AG10803 (cell line): ENCODE data around the gene CYP26A1.
"Not testable (repeated sequence)": the region's sequence is repeated elsewhere in the genome, so short reads cannot be mapped to it uniquely, and the experiment has no call there.

Experiments
- DNase-seq: peaks from one replicate; pipeline ENCODE4 v3.0.0; 2010; ENCODE audit warnings: low read depth
- H3K4me3 ChIP-seq: 2 replicates; pipeline ENCODE4 v1.5.1; 2011; ENCODE audit warnings: mild to moderate bottlenecking, low read length, control low read depth
- CTCF ChIP-seq: conservative IDR thresholded peaks from 2 replicates; pipeline ENCODE4 v1.5.1; 2011; ENCODE audit warnings: mild to moderate bottlenecking, low read length, control low read depth, inconsistent platforms

The CYP26A1 gene

GRCh38 chr10:93090619-93091018 is 16.9 kb downstream of the CYP26A1 start:
- H3K4me3 ChIP-seq: no peak overlapping the region
- DNase-seq: no peak
- no peak for TF ChIP-seq CTCF

DNA sequence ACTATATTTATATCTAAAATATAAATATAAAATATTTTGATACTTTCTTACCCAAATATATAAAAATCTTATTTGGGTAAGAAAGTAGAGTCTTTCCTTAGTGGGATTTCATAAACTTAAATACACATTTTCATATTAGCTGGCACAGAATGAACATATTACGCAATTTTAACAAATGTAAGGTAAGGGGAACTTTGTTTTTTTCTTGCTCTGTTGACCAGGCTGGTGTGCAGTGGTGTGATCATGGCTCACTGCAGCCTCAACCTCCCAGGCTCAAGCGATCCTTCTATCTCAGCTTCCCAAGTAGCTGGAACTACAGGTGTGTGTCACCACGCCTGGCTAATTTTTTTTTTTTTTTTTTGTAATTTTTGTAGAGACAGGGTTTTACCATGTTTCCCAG is 18.3 kb downstream of the CYP26A1 start:
- H3K4me3 ChIP-seq: no peak overlapping the region
- no peak for TF ChIP-seq CTCF
- DNase-seq: no peak

DNA sequence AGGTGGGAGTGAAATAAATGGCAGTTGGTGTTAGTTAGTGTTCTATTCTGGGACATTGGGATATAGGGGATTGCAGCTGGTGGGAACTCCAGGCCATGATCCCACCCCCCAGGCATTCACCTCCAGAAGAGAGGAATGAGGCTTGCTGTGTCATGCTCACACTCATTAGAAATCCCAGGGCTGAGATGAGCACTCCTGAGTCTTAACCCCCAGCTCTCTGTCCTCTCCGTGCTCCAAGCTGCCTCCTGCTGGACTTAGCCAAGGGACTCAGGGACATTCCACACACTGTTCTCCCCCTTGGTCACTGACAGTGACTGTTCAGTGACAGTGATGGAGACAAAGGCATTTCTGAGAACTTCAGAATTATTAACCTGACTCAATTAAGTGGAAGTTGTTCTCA is 21.5 kb downstream of the CYP26A1 start:
- H3K4me3 ChIP-seq: no peak overlapping the region
- DNase-seq: no peak
- no peak for TF ChIP-seq CTCF

DNA sequence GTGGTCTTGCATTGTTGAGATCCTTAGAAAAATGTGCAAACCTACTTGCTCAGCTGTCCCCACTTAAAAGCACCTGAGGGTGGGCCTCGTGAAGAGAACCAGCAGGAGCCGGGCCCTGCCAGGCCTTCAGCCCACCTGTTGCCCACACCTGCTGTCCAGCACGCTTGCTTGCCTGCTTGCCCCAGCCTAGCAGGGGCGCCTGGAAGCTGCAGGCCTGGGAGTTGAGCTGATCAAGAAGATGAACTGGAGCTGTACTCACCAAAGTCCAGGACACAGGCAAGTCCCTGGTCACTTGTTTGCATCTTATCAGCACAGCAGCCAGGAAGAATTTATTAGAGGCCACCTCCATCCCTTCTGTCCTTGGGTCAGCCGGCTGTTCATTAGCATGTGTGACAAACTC is 23.2 kb downstream of the CYP26A1 start:
- no peak for TF ChIP-seq CTCF
- no peak overlapping the region for H3K4me3 ChIP-seq
- DNase-seq: no peak

DNA sequence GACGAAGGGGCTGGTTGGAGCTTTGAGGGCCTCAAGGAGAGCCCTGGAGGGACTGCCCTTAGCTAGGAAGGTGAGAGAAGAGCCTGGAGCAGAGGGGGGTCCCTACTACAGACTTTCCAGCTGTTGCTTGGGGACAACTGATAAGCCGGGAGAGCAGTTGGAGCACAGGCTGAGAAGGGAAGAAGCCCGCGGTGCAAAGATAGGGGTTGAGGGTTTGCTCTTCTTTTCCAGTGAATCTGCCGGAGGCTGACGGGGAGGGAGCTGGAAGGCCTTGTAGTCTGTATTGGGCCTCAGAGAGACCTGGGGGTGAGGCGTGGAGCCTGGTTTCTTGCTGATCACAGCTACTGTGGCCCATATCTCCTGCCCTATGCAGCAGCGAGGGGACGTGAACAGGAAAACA is 23.7 kb downstream of the CYP26A1 start:
- TF ChIP-seq CTCF: no peak
- no peak overlapping the region for H3K4me3 ChIP-seq
- no peak for DNase-seq

GRCh38 chr10:93098816-93099215 is 25.1 kb downstream of the CYP26A1 start:
- no peak for DNase-seq

DNA sequence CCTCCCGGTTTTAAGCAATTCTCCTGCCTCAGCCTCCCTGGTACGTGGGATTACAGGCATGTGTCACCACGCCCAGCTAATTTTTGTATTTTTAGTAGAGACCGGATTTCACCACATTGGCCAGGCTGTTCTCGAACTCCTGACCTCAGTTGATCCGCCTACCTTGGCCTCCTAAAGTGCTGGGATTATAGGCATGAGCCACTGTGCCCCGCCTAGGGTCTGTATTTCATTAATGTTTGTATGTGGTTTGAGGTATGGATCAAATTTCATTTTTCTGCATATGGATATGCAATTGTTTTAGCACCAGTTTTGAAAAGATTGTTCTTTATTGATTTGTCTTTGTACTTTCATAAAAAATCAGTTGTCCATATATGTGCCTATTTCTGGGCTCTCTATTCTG is 26.0 kb downstream of the CYP26A1 start:
- no peak for TF ChIP-seq CTCF
- no peak overlapping the region for H3K4me3 ChIP-seq
- DNase-seq: no peak

More at GRCh38 chr10:93098816-93099215, 25.1 kb downstream of the CYP26A1 start:
- no peak for TF ChIP-seq CTCF
- H3K4me3 ChIP-seq: no peak overlapping the region

GRCh38 chr10:93101148-93101547 is 27.5 kb downstream of the CYP26A1 start:
- not testable (repeated sequence) for DNase-seq, H3K4me3 ChIP-seq
